Measurements from ENCODE around the gene CHRNA10.

DNA sequence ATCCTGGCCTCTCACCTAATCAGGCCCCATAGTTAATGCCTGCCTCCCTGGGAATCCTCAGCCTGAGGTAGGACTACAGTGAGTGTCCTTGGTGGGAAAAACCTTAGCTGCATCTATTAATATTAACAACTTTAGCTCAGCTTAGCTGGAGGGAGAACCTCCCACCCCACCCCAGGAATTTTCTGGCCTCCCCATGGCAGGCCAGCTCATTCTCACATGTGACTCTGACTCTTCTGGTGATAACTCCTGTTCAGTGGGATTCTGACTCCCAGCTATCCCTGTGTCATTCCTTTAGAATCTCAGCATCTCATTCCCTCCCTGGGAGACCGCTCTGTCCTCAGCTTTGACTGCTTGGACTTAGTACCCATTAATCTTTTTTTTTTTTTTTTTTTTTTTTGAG, 43.9 kb downstream of the CHRNA10 start:
- TF ChIP-seq, protein P1, sequence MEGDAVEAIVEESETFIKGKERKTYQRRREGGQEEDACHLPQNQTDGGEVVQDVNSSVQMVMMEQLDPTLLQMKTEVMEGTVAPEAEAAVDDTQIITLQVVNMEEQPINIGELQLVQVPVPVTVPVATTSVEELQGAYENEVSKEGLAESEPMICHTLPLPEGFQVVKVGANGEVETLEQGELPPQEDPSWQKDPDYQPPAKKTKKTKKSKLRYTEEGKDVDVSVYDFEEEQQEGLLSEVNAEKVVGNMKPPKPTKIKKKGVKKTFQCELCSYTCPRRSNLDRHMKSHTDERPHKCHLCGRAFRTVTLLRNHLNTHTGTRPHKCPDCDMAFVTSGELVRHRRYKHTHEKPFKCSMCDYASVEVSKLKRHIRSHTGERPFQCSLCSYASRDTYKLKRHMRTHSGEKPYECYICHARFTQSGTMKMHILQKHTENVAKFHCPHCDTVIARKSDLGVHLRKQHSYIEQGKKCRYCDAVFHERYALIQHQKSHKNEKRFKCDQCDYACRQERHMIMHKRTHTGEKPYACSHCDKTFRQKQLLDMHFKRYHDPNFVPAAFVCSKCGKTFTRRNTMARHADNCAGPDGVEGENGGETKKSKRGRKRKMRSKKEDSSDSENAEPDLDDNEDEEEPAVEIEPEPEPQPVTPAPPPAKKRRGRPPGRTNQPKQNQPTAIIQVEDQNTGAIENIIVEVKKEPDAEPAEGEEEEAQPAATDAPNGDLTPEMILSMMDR (IDR thresholded peaks at IDR 0.05) = no peak
- TF ChIP-seq FOXJ3 (CRISPR knock-in tag; IDR thresholded peaks at IDR 0.05; ENCODE audit: borderline replicate concordance) (no peak), IRF2 (CRISPR knock-in tag; IDR thresholded peaks at IDR 0.05; ENCODE audit: borderline replicate concordance, low read depth) (no peak), NFATC4 (CRISPR knock-in tag; IDR thresholded peaks at IDR 0.05) (no peak)
